HEK293 (cell line): ENCODE data around the gene LYL1.

Experiments
- CTCF ChIA-PET: fragments of 350-600 bp; formaldehyde crosslinking; extraction: SDS; loops from one replicate; lab custom pipeline; 2021; ENCODE audit warnings: antibody characterized with exemption; lab: Yijun Ruan, JAX
- POLR2A ChIA-PET: fragments of 300-600 bp; formaldehyde crosslinking; extraction: SDS; loops from one replicate; lab custom pipeline; 2020; ENCODE audit warnings: antibody characterized with exemption, inconsistent platforms; lab: Yijun Ruan, JAX
- H3K27ac ChIP-seq: fragments of 200-500 bp; sonication (Bioruptor generic); 2 replicates; pipeline ENCODE4 v1.5.1; 2014; ENCODE audit warnings: low read depth, low read length, control low read depth, inconsistent platforms; ENCODE audit errors: extremely low read depth
- H3K36me3 ChIP-seq, 2 experiments: fragments of 200-500 bp in 1 of 2; sonication (Bioruptor generic) in 1 of 2; 1 replicate in 1 of 2; 2 replicates in 1 of 2; pipeline ENCODE4 v1.5.1; 2014 to 2017; ENCODE audit warnings: inconsistent platforms in 2 of 2, low read length in 2 of 2; ENCODE audit not compliant: control insufficient read depth in 2 of 2, insufficient read depth in 1 of 2
- H3K4me1 ChIP-seq: fragments of 200-500 bp; sonication (Bioruptor generic); 2 replicates; pipeline ENCODE4 v1.5.1; 2014; ENCODE audit warnings: mild to moderate bottlenecking, low read length, inconsistent platforms; ENCODE audit not compliant: control insufficient read depth, insufficient read depth
- H3K4me3 ChIP-seq: 2 replicates; pipeline ENCODE4 v1.5.1; 2011; ENCODE audit warnings: low read depth, mild to moderate bottlenecking, control low read depth, low read length, moderate library complexity
- H3K9me3 ChIP-seq: fragments of 200-500 bp; sonication (Bioruptor generic); 2 replicates; pipeline ENCODE4 v1.5.1; 2014; ENCODE audit warnings: low read depth, low read length, inconsistent platforms; ENCODE audit not compliant: control insufficient read depth, insufficient read depth
- ATF2 ChIP-seq: fragments of 450-650 bp; formaldehyde crosslinking; IDR thresholded peaks from 2 replicates; pipeline ENCODE4 v1.5.1; 2016; ENCODE audit warnings: missing biosample characterization, missing genetic modification characterization, low read depth
- GLIS1 ChIP-seq: fragments of 450-650 bp; formaldehyde crosslinking; IDR thresholded peaks from 2 replicates; pipeline ENCODE4 v1.5.1; 2016; ENCODE audit warnings: missing biosample characterization, missing genetic modification characterization
- PRDM2 ChIP-seq: fragments of 450-650 bp; formaldehyde crosslinking; IDR thresholded peaks from 2 replicates; pipeline ENCODE4 v1.5.1; 2016; ENCODE audit warnings: missing biosample characterization, missing genetic modification characterization, borderline replicate concordance
- ZBTB21 ChIP-seq: fragments of 450-650 bp; formaldehyde crosslinking; IDR thresholded peaks from 2 replicates; pipeline ENCODE4 v1.5.1; 2017; ENCODE audit warnings: missing biosample characterization, missing genetic modification characterization
- ZFP69B ChIP-seq: fragments of 450-650 bp; formaldehyde crosslinking; IDR thresholded peaks from 2 replicates; pipeline ENCODE4 v1.5.1; 2016; ENCODE audit warnings: missing biosample characterization, missing genetic modification characterization
- ZNF335 ChIP-seq: fragments of 450-650 bp; formaldehyde crosslinking; conservative IDR thresholded peaks from 2 replicates; pipeline ENCODE4 v1.5.1; 2016; ENCODE audit warnings: missing biosample characterization, missing genetic modification characterization
- ZNF341 ChIP-seq: fragments of 450-650 bp; formaldehyde crosslinking; IDR thresholded peaks from 2 replicates; pipeline ENCODE4; 2016; ENCODE audit warnings: low read depth, missing biosample characterization, missing genetic modification characterization
- ZNF610 ChIP-seq: fragments of 450-650 bp; formaldehyde crosslinking; IDR thresholded peaks from 2 replicates; pipeline ENCODE4 v1.5.1; 2016; ENCODE audit warnings: missing biosample characterization, missing genetic modification characterization, borderline replicate concordance
- ZNF677 ChIP-seq: fragments of 450-650 bp; IDR thresholded peaks from 2 replicates; pipeline ENCODE4 v1.5.0; 2018; ENCODE audit warnings: missing biosample characterization, mild to moderate bottlenecking, missing genetic modification characterization, moderate library complexity
- ZSCAN16 ChIP-seq: fragments of 450-650 bp; formaldehyde crosslinking; IDR thresholded peaks from 2 replicates; pipeline ENCODE4 v1.5.1; 2016; ENCODE audit warnings: missing biosample characterization, missing genetic modification characterization

The LYL1 gene

GRCh38 chr19:13051557-13052165 lies 51.0 kb downstream of the LYL1 start (continued):
- TF ChIP-seq ZSCAN16 (tag by site-specific recombination) (no peak), ZNF677 (tag by site-specific recombination) (no peak), ZNF335 (tag by site-specific recombination) (peak; percentile 93), ZFP69B (tag by site-specific recombination) (peak; percentile 62; the same call in 1 of the 2 replicates), ZNF610 (tag by site-specific recombination) (peak; percentile 84)

- H3K4me3 ChIP-seq, result no peak overlapping the region
- no peaks in the 10 kb centered on the region for H3K36me3 ChIP-seq
- POLR2A ChIA-PET, result interaction anchor here (1.1 kb wide), 1 partner anchor 30 kb away, joined by 3 read pairs; no protein-coding TSS in a partner anchor
- no peak overlapping the region for H3K27ac ChIP-seq
- no peaks in the 10 kb centered on the region for H3K9me3 ChIP-seq
- TF ChIP-seq ATF2 (tag by site-specific recombination) (no peak), GLIS1 (peak; percentile 83), ZNF341 (tag by site-specific recombination) (0 out of 2 replicates have a peak, but pooled peaks have one; percentile 16), ZBTB21 (tag by site-specific recombination) (no peak), PRDM2 (tag by site-specific recombination) (no peak)
- TF ChIP-seq, all 188 proteins: peak for 2
- CTCF ChIA-PET, result interaction anchor here (0.6 to 15.8 kb wide), 5 partner anchors 11 to 176 kb away, joined by 3 to 247 read pairs (median 4); no protein-coding TSS in a partner anchor
- H3K4me1 ChIP-seq, result peaks cover 27% of the 10 kb centered on the region
Observed at GRCh38 chr19:13050274-13050673, 52.4 kb downstream of the LYL1 start.
